Measurements from ENCODE around the gene D2HGDH. TPM values are rescaled to one million over a fixed set of nuclear protein-coding genes. Genes with fewer than 3 reads are reported as not detected.

Gene D2HGDH
- total and polyA plus RNA-seq, 12 donors = 7.6 to 24.7 (median 19.1) TPM

GRCh38 chr2:241724259-241724974, 10.0 kb upstream of the D2HGDH start:
- H3K27ac ChIP-seq = no peak overlapping the region
- H3K4me3 ChIP-seq = no peak overlapping the region
- peaks cover 0 to 72% (median 23%) of the 10 kb centered on the region in 9 donors for H3K36me3 ChIP-seq
- DNase-seq (no peak), ATAC-seq (no peak)
- peak in 7 of 9 donors; percentile 20 to 53 (median 38) for TF ChIP-seq CTCF (IDR thresholded peaks at IDR 0.05)
- H3K4me1 ChIP-seq = peaks cover 0 to 12% (median 0%) of the 10 kb centered on the region in 9 donors
- 95 to 96% methylated on average over 41 of the region's 41 CpGs for WGBS, 2 donors
- H3K9me3 ChIP-seq = peaks cover 0 to 10% (median 0%) of the 10 kb centered on the region in 11 donors
- no peaks in the 10 kb centered on the region for H3K27me3 ChIP-seq
- intact Hi-C loops (cut with DNase I) = loop anchor here in 1 of 10 donors (10.0 kb wide), 1 partner anchor 150 kb away; no protein-coding TSS in a partner anchor

- H3K27me3 ChIP-seq = no peaks in the 10 kb centered on the region
- H3K9me3 ChIP-seq = peaks cover 0 to 10% (median 0%) of the 10 kb centered on the region in 11 donors
- intact Hi-C loops (cut with DNase I) = loop anchor here in 3 of 10 donors (5.0 to 10.0 kb wide), 2 partner anchors 150 to 152 kb away; no protein-coding TSS in a partner anchor
- DNase-seq = no peak
- peaks cover 0 to 12% (median 3%) of the 10 kb centered on the region in 9 donors for H3K4me1 ChIP-seq
- H3K27ac ChIP-seq = no peak overlapping the region
- no peak for ATAC-seq
- H3K36me3 ChIP-seq = peaks cover 0 to 64% (median 14%) of the 10 kb centered on the region in 9 donors
- TF ChIP-seq CTCF (IDR thresholded peaks at IDR 0.05) = no peak
- no peak overlapping the region for H3K4me3 ChIP-seq
- 95 to 96% methylated on average over 74 to 76 of the region's 76 CpGs for WGBS, 2 donors
Measured at GRCh38 chr2:241724975-241725870, 9.2 kb upstream of the D2HGDH start.

- ATAC-seq (no peak), DNase-seq (no peak)
- Histone ChIP-seq H3K36me3 (peaks cover 0 to 52% (median 8%) of the 10 kb centered on the region in 9 donors), H3K4me1 (peaks cover 0 to 14% (median 3%) of the 10 kb centered on the region in 9 donors), H3K27ac (no peak overlapping the region), H3K9me3 (peaks cover 0 to 10% (median 0%) of the 10 kb centered on the region in 11 donors), H3K4me3 (no peak overlapping the region), H3K27me3 (no peaks in the 10 kb centered on the region)
- 92 to 95% methylated on average over 16 of the region's 16 CpGs for WGBS, 2 donors
- intact Hi-C loops (cut with DNase I) = loop anchor here in 3 of 10 donors (5.0 to 10.0 kb wide), 2 partner anchors 148 to 151 kb away; no protein-coding TSS in a partner anchor
- no peak for TF ChIP-seq CTCF (IDR thresholded peaks at IDR 0.05)
Measured at GRCh38 chr2:241726459-241726858, 8.0 kb upstream of the D2HGDH start.

GRCh38 chr2:241728000-241728399, 6.4 kb upstream of the D2HGDH start:
- H3K4me1 ChIP-seq = peaks cover 0 to 14% (median 7%) of the 10 kb centered on the region in 9 donors
- H3K27me3 ChIP-seq = no peaks in the 10 kb centered on the region
- ATAC-seq = peak; percentile 10 to 67 (median 38)
- peaks cover 0 to 37% (median 6%) of the 10 kb centered on the region in 9 donors for H3K36me3 ChIP-seq
- peak overlapping the region; percentile 63 to 78 (median 71) for H3K27ac ChIP-seq
- no peak overlapping the region for H3K4me3 ChIP-seq
- intact Hi-C loops (cut with DNase I) = loop anchor here in 3 of 10 donors (5.0 to 10.0 kb wide), 2 partner anchors 147 to 149 kb away; no protein-coding TSS in a partner anchor
- DNase-seq = peak in 1 of 2 donors; percentile 44
- WGBS, 2 donors = 77 to 86% methylated on average over 8 of the region's 8 CpGs
- peaks cover 0 to 7% (median 0%) of the 10 kb centered on the region in 11 donors for H3K9me3 ChIP-seq
- no peak for TF ChIP-seq CTCF (IDR thresholded peaks at IDR 0.05)

All from heart right ventricle (tissue), 16 donors.